Panc1 (cell line): Measurements from ENCODE around the gene ITGA11. TPM values are rescaled to one million over a fixed set of nuclear protein-coding genes. Genes with fewer than 3 reads are reported as not detected.

Experiments
- total RNA-seq: library from RNA; stranded (reverse); gene quantifications from one replicate; pipeline ENCODE4 v1.2.1, GENCODE V29; 2021; ENCODE audit not compliant: unreplicated experiment

Gene ITGA11
- total RNA-seq, 1 experiment from 2014 or later: 0.28 TPM

Other genes starting within 250 kb of the ITGA11 start
- 5.4 TPM for gene CALML4, start 226.8 kb downstream of the ITGA11 start, total RNA-seq
- 68.7 TPM for gene CLN6, start 202.4 kb downstream of the ITGA11 start, total RNA-seq
- gene FEM1B, start 154.4 kb downstream of the ITGA11 start, total RNA-seq: 34.8 TPM
- 0.36 TPM for gene CORO2B, start 146.8 kb upstream of the ITGA11 start, total RNA-seq